HG02763 (cell line): Measurements from ENCODE around the gene PMS1.
"Not testable (repeated sequence)": the region's sequence is repeated elsewhere in the genome, so short reads cannot be mapped to it uniquely, and the experiment has no call there.

Experiments used
- ATAC-seq: cut with Tn5 transposase; IDR thresholded peaks from one replicate; pipeline ENCODE4 v1.9.1; 2021; ENCODE audit warnings: mild to moderate bottlenecking, moderate library complexity; ENCODE audit not compliant: unreplicated experiment

Gene PMS1

GRCh38 chr2:189803431-189803830, 19.2 kb downstream of the PMS1 start:
- ATAC-seq = no peak

GRCh38 chr2:189818249-189819038, 34.2 kb downstream of the PMS1 start:
- no peak for ATAC-seq

GRCh38 chr2:189819297-189819704, 35.1 kb downstream of the PMS1 start:
- no peak for ATAC-seq

- ATAC-seq = no peak
Measured at GRCh38 chr2:189821953-189822748, 37.9 kb downstream of the PMS1 start.

GRCh38 chr2:189824694-189825396, 40.6 kb downstream of the PMS1 start:
- ATAC-seq = no peak

GRCh38 chr2:189826039-189826438, 41.8 kb downstream of the PMS1 start:
- no peak for ATAC-seq

GRCh38 chr2:189829102-189829833, 45.0 kb downstream of the PMS1 start:
- ATAC-seq = no peak

GRCh38 chr2:189830510-189830909, 46.3 kb downstream of the PMS1 start:
- ATAC-seq = no peak

- ATAC-seq = no peak
Measured at GRCh38 chr2:189834059-189834458, 49.8 kb downstream of the PMS1 start.

- ATAC-seq = not testable (repeated sequence)
Measured at GRCh38 chr2:189834642-189835041, 50.4 kb downstream of the PMS1 start.

GRCh38 chr2:189835855-189836558, 51.8 kb downstream of the PMS1 start:
- no peak for ATAC-seq

- ATAC-seq = no peak
Measured at GRCh38 chr2:189836644-189837043, 52.4 kb downstream of the PMS1 start.

GRCh38 chr2:189837326-189837725, 53.1 kb downstream of the PMS1 start:
- ATAC-seq = no peak

GRCh38 chr2:189841019-189841418, 56.8 kb downstream of the PMS1 start:
- no peak for ATAC-seq

- no peak for ATAC-seq
Measured at GRCh38 chr2:189848276-189848675, 64.0 kb downstream of the PMS1 start.

- no peak for ATAC-seq
Measured at GRCh38 chr2:189849550-189849949, 65.3 kb downstream of the PMS1 start.

- no peak for ATAC-seq
Measured at GRCh38 chr2:189851174-189851826, 67.0 kb downstream of the PMS1 start.

- ATAC-seq = no peak
Measured at GRCh38 chr2:189854187-189854586, 69.9 kb downstream of the PMS1 start.

- ATAC-seq = no peak
Measured at GRCh38 chr2:189854940-189855339, 70.7 kb downstream of the PMS1 start.

- no peak for ATAC-seq
Measured at GRCh38 chr2:189858291-189858690, 74.0 kb downstream of the PMS1 start.
